Endothelial cell of umbilical vein (primary cell): ENCODE results near the gene UNC5A.

Experiments
- FOS ChIP-seq: IDR thresholded peaks from 2 replicates; pipeline ENCODE4 v1.6.1; 2011; ENCODE audit warnings: mild to moderate bottlenecking, low read length, moderate library complexity, borderline replicate concordance; ENCODE audit not compliant: insufficient read depth
- MAX ChIP-seq: IDR thresholded peaks from 2 replicates; pipeline ENCODE4 v1.6.1; 2011; ENCODE audit not compliant: insufficient read depth, insufficient read length
- POLR2A ChIP-seq: IDR thresholded peaks from 2 replicates; pipeline ENCODE4 v1.6.1; 2012; ENCODE audit warnings: low read depth, mild to moderate bottlenecking, control low read depth, low read length
- POLR2AphosphoS5 ChIP-seq: IDR thresholded peaks from 2 replicates; pipeline ENCODE4 v1.6.1; 2012; ENCODE audit warnings: low read depth, mild to moderate bottlenecking, control low read depth, low read length, moderate library complexity; ENCODE audit not compliant: insufficient read depth
- TF ChIP-seq, protein P1 (sequence below), 2 donors: IDR thresholded peaks; 1 replicate in 1 of 2; 2 replicates in 1 of 2; pipeline ENCODE4 v1.5.1; 2011; ENCODE audit warnings: low read length in 2 of 2, mild to moderate bottlenecking in 2 of 2, moderate library complexity in 2 of 2, control low read depth in 1 of 2, inconsistent platforms in 1 of 2, low read depth in 1 of 2; ENCODE audit not compliant: insufficient read depth in 1 of 2; ENCODE audit errors: extremely low read depth in 1 of 2

GRCh38 chr5:176798949-176799348 is 11.4 kb upstream of the UNC5A start:
- TF ChIP-seq, protein P1, sequence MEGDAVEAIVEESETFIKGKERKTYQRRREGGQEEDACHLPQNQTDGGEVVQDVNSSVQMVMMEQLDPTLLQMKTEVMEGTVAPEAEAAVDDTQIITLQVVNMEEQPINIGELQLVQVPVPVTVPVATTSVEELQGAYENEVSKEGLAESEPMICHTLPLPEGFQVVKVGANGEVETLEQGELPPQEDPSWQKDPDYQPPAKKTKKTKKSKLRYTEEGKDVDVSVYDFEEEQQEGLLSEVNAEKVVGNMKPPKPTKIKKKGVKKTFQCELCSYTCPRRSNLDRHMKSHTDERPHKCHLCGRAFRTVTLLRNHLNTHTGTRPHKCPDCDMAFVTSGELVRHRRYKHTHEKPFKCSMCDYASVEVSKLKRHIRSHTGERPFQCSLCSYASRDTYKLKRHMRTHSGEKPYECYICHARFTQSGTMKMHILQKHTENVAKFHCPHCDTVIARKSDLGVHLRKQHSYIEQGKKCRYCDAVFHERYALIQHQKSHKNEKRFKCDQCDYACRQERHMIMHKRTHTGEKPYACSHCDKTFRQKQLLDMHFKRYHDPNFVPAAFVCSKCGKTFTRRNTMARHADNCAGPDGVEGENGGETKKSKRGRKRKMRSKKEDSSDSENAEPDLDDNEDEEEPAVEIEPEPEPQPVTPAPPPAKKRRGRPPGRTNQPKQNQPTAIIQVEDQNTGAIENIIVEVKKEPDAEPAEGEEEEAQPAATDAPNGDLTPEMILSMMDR (IDR thresholded peaks at IDR 0.05; ENCODE audit: extremely low read depth in 1 of 2, insufficient read depth in 1 of 2, low read depth in 1 of 2, low read length in 2 of 2), result no peak
- TF ChIP-seq POLR2A (no peak), FOS (no peak), POLR2AphosphoS5 (no peak), MAX (no peak)
